RPMI7951 (cell line): Measurements from ENCODE around the gene ZNF700. TPM values are rescaled to one million over a fixed set of nuclear protein-coding genes. Genes with fewer than 3 reads are reported as not detected.
A peak's percentile ranks its signal among the peaks of the same experiment; 100 is the strongest.
"Not testable (repeated sequence)": the region's sequence is repeated elsewhere in the genome, so short reads cannot be mapped to it uniquely, and the experiment has no call there.

Source experiments
- DNase-seq: peaks from one replicate; pipeline ENCODE4 v3.0.0-alpha.2; 2012; ENCODE audit warnings: low read depth
- total RNA-seq: library from RNA; depleted of rRNA; stranded (reverse); fragments of >200 nt; shearing (Covaris generic); gene quantifications from 2 replicates; pipeline ENCODE4 v1.2.3, GENCODE V29; 2014; rRNA removed

Gene ZNF700
- 10.4 and 13.5 TPM in 2 replicates for total RNA-seq

DNA sequence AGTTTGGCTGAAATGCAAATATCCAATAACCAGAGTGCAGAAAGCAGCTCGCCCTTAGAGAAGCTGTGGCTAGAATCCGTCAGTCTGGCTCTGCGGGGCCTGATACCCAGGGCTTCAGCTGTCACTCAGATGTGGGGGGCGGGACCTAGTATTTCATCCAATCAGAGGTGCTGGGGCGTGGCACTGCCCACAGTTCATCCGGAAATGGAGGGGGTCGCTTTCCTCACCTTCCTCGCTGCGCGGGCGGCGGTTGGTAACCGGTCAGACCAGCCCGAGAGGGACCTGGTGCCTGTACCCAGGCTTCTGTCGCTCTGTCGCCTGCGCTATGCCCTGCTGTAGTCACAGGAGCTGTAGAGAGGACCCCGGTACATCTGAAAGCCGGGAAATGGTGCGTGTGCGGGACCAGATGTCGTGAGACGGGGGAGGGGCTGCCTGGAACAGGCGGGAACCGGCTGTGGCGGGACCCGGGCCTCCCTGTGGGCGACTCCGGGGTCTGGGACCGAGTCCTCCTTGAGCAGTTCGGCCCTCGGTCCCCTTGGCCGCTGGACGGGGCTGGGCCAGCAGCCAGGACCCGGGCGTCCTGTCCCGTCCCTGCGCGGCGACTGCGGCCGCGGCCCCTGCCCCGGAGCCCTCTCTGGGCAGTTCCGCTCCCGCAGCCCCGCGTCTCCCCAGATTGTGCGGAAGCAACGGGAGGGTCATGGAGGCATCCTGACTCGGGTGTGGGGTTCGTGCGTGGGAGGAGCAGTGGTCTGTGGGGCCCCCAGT, at the start of gene ZNF700:
ZNF700 (plus strand) TSS at position 222 of the 765 bp plus-strand sequence; CDS start at position 326, 104 bp downstream.
- DNase-seq, result peak; percentile 91

DNA sequence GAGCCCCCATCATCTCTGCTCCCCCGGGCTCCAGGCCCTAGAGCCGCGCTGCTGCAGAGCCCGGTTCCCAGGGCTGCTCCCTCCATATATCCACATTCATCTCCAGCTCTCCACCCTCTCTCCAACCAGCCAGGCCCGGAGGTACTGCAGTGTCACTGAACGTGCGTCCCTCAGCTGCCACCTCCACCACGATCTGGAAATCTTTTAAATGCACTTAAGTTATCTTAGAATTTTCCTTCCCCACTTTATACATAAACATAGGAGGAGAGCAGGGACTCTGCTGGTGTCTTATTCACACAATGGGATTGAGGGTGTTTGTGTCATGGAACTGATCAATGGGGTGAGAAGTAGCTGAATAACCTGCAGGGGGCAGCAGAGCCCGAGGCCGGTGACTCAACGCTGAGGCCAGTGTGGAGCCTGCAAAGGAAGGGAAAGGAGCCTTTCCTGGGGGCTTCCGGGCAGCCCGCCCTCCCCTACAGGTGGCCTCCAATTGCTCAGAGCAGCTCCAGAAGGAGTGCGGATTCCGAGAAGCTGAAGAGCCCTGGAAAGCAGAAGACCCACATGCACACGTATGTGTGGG, 45.1 kb upstream of the ZNF700 start:
- DNase-seq, result peak; percentile 10

DNA sequence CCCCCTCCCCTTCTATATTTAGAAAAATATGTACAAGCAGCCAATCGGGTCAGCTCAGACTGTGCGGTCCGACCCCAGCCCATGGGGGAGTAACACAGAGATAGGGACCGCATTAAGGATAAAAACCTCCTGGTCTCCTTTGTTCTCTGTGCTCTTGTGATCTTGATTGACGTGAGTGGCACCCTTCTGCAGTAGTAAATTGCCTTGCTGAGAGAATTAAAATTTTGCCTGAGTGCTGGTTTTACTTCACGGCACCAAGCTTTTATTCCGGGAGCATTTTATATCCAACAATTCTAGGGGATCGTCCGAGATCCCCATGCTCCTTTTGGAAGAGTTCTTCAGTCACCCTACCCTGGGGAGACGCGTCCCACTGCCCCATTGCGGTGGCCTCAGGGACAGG, 44.3 kb upstream of the ZNF700 start:
- no peak for DNase-seq

DNA sequence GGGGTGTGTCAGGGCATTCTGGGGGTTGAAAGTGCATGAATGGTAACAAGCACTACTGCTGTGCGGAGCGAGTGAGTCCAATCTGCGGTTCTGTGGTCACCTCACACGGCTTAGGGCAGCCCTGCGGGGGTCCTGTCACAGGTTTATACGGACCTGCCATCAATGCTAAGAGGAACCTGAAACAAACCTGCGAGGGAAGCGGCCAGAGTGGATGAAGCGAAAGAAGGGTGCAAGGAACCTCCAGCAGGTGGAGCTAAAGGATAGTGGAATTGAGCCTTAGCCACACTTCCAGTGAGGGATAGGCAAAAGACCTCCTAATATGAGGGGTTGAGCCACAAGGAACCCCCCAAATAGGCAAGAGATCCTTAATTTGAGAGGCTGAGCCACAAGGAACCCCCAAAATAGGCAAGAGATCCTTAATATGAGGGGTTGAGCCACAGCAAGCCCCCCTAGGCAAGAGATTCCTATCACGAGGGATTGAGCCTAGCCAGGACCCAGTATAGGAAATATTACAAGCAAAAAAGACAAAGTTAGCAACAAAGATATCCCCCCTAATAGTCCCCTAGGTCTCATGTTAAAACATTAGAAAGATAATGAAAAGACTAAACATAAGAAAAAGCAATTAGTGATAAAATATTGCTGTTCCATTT, 43.6 kb upstream of the ZNF700 start:
- peak; percentile 58 for DNase-seq

DNA sequence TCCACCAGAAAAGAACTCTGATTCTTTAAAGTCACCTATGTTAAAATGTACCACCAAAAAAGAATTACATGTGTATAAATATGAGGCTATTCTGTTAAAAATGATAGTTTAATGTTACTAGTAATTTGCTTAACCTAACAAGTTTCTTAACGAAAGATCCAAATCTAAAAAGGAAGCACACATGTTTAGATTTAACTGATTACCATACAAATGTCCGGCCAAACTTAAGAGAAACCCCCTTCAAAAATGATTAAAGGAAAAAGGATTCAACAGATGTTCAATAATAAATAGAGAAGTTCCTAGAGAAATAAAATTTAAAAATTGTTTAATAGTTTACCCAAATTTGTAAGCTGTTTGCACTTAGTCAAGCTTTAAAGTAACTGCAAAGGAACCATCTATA, 42.3 kb upstream of the ZNF700 start:
- DNase-seq, result no peak

DNA sequence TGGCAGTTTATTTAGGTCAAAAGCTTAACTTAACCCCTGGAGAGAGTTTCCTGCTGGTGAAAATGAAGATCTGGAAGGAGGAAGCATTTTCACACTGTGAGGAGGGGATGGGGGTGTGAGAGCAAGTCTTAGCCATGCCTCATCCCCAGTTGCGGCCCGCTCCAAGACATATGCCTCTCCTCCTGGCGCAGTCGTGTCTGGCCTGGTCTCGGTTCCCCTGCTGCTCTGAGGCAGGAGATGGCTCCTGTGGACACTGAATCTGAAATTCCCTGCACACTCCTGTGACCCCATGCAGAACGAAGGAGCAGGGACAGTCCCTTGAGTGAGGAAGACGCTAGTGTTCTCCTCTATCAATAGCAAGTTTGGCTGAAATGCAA, 37.7 kb upstream of the ZNF700 start:
- DNase-seq, result no peak

DNA sequence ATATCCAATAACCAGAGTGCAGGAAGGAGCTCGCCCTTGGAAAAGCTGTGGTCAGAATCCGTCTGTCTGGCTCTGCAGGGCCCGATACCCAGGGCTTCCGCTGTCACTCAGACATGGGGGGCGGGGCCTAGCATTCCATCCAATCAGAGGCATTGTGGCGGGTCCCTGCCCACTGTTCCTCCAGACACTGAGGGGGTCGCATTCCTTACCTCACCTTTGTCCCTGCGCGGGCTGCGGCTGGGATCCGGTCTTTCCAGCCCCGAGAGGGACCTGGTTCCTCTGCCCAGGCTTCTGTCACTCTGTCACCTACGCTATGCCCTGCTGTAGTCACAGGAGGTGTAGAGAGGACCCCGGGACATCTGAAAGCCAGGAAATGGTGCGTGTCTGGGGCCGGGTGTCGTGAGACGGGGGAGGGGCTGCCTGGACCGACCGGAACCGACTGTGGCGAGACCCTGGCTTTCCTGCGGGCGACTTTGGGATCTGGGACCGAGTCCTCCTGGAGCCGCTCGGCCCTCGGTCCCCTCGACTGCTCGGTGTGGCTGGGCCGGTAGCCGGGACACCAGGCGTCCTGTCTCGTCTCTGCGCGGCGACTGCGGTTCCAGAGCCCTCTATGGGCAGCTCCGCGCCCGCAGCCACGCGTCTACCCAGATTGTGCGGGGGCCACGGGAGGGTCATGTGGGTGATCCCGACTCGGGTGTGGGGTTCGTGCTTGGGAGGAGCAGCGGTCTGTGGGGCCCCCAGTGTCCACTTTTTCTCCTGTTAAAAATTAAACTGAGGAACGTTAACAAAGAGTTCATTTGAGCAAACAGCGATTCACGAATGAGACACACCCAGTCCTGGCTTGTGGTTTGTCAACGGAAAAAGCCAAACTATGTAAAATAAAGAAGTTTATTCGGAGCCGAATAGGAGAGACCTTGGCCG, 37.0 kb upstream of the ZNF700 start, which contains the start of gene ZNF69:
ZNF69 (plus strand) TSS at position 172 of the 921 bp plus-strand sequence; CDS start at position 314, 142 bp downstream.
- peak; percentile 83 for DNase-seq

DNA sequence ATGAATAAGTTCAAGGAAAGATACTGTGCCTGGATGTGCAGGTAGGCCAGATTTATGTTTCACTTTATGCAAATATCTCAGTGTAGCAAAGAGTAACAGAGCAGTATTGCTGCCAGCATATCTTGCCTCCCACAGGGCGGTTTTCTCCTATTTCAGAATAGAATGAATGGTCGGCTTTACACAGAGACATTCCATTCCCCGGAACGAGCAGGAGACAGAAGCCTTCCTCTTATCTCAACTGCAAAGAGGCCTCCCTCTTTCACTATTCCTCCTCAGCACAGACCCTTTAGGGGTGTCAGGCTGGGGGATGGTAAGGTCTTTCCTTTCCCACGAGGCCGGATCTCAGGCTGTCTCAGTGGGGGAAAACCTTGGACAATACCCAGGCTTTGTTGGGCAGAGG, 35.0 kb upstream of the ZNF700 start:
- not testable (repeated sequence) for DNase-seq

DNA sequence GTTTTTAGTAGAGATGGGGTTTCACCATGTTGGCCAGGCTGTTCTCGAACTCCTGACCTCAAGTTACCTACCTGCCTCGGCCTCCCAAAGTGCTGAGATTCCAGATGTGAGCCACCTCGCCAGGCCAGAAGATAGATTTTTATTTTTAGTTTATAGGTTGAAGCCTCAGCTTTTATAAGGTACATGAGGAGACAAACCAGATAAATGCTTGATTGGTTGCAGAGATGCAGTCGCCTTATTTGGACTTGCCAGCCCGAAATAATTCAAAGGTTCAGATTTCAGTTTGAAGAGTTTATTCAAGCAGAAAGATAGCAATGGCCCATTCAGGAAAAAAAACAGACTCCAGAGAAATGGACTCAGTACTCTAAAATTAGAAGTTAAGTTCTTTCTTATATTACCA, 34.3 kb upstream of the ZNF700 start:
- DNase-seq, result no peak

DNA sequence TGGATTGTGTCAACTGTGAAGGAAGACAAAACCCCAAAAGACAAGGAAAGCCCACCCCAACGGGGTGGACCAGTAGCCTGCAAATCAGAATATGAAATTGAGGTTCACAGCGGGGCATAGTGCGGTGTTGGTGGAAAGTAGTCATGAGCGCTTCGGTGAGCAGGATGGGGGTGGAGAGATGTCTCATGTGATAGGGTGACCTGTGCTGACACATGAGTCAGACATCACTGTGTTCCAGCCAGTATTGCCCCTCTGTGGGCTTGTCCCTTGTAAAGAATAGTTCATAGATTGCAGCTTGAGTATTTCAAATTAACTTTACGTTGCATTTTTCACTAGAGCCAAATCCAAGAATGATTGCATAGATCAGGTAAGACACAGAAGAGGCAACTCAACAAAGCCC, 30.1 kb upstream of the ZNF700 start:
- DNase-seq, result no peak

DNA sequence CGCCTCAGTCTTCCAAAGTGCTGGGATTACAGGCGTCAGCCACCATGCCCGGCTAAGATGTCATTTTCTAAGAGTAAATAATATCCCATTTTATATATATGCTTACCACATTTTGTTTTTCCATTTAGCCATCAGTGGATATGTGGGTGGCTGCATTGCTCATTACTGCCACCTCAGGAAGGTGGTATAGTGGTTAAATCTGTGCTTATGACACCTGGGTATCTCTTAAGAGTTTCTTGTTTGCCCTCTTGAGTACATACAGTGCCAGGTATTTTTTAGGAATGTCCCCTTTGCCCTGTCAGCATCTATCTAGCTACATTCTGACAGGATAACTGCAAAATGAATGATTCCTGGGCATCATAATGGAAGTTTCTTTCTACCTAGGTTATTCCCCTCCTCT, 22.7 kb upstream of the ZNF700 start:
- DNase-seq, result no peak

DNA sequence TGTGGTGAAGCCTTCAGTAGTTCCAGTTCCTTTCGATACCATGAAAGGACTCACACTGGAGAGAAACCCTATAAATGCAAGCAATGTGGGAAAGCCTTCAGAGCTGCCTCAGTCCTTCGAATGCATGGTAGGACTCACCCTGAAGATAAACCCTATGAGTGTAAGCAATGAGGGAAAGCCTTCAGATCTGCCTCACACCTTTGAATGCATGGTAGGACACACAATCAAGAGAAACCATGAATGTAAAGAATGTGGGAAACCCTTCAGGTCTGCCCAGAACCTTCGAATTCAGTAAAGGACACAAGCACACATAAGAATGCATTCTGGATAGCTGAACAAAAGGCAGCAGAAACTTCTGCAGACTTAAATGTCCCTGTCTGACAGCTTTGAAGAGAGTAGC, 19.0 kb upstream of the ZNF700 start:
- no peak for DNase-seq

DNA sequence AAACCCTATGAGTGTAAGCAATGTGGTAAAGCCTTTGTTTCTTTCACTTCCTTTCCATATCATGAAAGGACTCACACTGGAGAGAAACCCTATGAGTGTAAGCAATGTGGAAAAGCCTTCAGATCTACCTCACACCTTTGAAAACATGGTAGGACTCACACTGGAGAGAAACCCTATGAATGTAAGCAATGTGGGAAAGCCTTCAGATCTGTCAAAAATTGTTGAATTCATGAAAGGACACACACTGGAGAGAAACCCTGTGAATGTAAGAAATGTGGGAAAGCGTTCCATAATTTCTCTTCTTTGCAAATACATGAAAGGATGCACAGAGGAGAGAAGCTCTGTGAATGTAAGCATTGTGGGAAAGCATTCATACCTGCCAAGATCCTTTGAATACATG, 13.0 kb upstream of the ZNF700 start:
- DNase-seq, result not testable (repeated sequence)

DNA sequence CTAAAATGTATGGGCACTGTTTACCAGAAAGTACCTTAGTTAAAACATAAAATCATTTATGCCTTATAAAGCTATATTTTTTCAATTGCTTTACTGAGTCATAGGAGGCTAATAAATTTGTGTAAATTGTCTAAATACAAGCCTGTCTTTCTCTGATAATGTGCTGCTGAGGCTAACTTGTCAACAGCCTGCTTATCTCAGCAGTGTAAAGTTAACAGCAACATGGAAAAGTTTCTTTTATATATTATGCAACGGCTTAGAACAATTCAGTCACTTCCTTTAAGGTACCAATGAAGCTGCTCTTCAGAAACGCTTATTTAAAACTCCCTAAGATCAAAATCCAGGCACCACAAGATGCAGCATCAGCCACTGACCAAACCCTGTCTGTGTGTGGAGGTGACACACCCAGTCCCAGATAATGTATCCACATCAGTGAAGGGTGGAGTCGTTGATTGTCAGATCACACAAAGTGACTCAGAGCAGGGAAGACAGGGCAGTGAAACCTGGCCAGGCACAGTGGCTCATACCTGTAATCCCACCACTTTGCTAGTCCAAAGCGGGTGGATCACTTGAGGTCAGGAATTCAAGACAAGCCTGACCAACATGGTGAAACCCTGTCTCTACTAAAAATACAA, 10.4 kb upstream of the ZNF700 start:
- DNase-seq, result not testable (repeated sequence)

DNA sequence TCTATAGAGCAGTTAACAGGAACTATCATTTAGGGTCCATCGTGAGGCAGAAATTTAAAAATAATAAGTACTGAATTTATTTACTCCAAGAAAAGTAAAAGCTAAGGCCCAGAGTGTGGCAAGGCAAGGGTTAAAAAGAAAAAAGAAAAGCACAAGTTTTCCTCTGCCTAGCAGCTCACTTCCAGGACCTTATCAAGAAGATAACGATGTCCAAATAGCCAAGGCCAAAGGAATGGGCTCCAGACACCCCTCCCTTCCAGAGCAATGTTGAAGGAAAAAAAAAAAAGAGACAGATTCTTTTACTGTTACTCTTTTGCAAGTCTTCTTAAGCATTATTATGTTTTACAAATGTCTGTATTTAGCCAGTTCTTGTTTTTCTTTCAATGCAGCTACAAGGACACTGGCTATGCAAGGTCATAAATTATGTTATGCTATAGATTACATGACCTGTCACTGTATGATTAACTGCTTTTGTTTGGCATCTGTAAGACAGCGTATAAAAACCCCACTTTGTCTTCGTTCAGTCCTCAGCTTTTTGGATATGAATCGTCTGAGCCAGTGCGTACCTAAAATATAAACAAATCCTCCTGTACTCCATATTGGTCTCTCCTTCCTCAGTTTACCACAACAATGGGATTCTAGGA, 2.9 kb upstream of the ZNF700 start:
- DNase-seq, result no peak

DNA sequence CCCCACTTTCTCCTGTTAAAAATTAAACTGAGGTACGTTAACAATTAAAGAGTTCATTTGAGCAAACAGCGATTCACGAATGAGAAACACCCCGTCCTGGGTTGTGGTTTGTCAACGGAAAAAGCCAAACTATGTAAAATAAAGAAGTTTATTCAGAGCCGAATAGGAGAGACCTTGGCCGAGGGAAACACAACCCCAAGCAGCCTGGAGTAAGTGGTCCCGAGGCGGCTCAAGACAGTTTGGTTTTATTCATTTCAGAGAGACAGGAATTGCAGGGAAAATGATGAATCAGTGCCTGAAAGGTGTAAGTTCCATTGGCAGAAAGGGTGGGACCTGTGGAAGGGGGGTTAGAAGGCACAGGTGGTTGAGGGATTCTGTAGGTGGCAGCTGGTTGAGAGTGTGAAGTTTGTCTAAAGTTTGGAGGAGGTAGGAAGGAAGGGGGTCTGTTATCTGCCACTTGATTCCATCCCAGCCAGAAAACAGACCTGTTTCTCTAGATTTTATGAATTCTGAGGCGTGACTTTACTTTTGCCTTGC, 812 bp downstream of the ZNF700 start:
- not testable (repeated sequence) for DNase-seq

DNA sequence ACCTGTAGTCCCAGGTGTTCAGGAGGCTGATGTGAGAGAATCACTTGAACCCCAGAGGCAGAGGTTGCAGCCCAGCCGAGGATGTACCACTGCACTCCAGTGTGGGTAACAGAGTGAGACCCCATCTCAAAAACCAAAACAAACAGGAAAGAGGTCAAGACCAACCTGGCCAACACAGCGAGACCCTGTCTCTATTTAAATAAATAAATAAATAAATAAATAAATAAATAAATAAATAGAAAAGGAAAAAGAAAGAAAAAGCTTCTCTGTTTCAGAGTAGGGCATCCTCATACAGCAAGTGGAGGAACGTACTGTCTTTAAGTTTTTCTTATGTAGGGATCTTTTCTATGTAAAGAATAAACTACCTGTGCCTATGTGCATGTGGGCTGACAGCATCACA, 2.3 kb downstream of the ZNF700 start:
- no peak for DNase-seq

DNA sequence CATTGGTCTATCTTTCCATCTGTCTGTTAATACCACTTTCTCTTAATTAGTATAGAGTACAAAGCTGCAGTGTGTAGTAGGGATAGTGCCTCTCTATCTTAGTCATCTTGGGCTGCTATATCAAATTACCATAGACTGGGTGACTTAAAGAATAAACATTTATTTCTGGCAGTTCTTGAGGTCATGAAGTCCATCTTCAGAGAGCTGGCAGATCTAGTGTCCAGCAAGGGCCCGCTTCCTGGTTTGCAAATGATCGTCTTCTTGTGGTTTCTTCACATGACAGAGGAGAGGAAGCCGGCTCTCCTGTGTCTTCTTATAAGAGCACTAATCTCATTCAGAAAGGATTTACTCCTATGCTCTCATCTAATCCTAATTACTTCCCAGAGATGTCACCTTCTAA, 6.1 kb downstream of the ZNF700 start:
- peak; percentile 88 for DNase-seq

DNA sequence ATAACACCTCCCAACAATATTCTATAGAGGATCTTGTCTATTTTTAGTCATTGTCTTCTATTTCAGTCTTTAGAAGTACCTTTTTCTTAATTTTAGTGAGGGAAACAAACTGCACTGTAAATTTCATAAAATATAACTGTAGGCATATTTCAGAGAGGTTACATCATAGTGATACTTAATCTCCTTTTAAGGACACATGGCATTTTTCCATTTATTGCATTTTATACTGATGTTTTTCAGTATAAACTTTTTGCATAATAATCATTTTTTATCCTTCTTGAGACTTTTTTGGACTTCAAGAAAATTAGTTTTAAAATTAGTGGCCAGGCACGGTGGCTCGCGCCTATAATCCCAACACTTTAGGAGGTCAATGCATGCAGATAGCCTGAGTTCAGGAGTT, 6.6 kb downstream of the ZNF700 start:
- DNase-seq, result no peak

DNA sequence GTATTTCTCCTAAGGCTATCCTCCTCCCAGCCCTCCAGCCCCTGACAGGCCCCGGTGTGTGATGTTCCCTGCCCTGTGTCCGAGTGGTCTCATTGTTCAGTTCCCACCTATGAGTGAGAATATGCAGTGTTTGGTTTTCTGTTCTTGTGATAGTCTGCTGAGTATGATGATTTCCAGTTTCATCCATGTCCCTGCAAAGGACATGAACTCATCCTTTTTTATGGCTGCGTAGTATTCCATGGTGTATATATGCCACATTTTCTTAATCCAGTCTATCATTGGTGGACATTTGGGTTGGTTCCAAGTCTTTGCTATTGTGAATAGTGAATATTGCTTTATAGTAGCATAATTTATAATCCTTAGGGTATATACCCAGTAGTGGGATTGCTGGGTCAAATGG, 10.9 kb downstream of the ZNF700 start:
- not testable (repeated sequence) for DNase-seq

DNA sequence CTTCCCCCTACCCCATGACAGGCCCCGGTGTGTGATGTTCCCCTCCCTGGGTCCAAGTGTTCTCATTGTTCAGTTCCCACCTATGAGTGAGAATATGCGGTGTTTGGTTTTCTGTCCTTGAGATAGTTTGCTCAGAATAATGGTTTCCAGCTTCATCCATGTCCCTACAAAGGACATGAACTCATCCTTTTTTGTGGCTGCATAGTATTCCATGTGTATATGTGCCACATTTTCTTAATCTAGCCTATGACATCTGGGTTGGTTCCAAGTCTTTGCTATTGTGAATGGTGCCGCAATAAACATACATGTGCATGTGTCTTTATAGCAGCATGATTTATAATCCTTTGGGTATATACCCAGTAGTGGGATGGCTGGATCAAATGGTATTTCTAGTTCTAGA, 13.5 kb downstream of the ZNF700 start:
- not testable (repeated sequence) for DNase-seq
